GM12891 (cell line): Measurements from ENCODE around the gene TDRD7.

Experiments used
- DNase-seq: peaks from one replicate; pipeline ENCODE4 v3.0.0; 2011; ENCODE audit warnings: low spot score; ENCODE audit not compliant: insufficient read length
- FAIRE-seq: peaks from 2 replicates; lab custom pipeline; 2011; peaks lifted over from hg19 to GRCh38; lab: Jason Lieb, UNC
- PAX5 ChIP-seq: IDR thresholded peaks from 2 replicates; pipeline ENCODE4 v1.6.1; 2011; ENCODE audit warnings: low read length, moderate library complexity, mild to moderate bottlenecking; ENCODE audit not compliant: insufficient read depth, severe bottlenecking
- POLR2A ChIP-seq: IDR thresholded peaks from 2 replicates; pipeline ENCODE4 v1.6.1; 2011; ENCODE audit warnings: low read depth, low read length, control low read depth
- POLR2AphosphoS5 ChIP-seq: IDR thresholded peaks from 2 replicates; pipeline ENCODE4 v1.6.1; 2011; ENCODE audit warnings: low read depth, low read length, control low read depth
- POU2F2 ChIP-seq: IDR thresholded peaks from 2 replicates; pipeline ENCODE4 v1.6.1; 2011; ENCODE audit warnings: low read depth, mild to moderate bottlenecking, control low read depth, low read length, moderate library complexity
- SPI1 ChIP-seq: IDR thresholded peaks from 2 replicates; pipeline ENCODE4 v1.6.1; 2011; ENCODE audit warnings: low read depth, low read length, control low read depth
- TAF1 ChIP-seq: IDR thresholded peaks from 2 replicates; pipeline ENCODE4 v1.6.1; 2011; ENCODE audit warnings: low read depth, low read length, control low read depth

TDRD7 gene

DNA sequence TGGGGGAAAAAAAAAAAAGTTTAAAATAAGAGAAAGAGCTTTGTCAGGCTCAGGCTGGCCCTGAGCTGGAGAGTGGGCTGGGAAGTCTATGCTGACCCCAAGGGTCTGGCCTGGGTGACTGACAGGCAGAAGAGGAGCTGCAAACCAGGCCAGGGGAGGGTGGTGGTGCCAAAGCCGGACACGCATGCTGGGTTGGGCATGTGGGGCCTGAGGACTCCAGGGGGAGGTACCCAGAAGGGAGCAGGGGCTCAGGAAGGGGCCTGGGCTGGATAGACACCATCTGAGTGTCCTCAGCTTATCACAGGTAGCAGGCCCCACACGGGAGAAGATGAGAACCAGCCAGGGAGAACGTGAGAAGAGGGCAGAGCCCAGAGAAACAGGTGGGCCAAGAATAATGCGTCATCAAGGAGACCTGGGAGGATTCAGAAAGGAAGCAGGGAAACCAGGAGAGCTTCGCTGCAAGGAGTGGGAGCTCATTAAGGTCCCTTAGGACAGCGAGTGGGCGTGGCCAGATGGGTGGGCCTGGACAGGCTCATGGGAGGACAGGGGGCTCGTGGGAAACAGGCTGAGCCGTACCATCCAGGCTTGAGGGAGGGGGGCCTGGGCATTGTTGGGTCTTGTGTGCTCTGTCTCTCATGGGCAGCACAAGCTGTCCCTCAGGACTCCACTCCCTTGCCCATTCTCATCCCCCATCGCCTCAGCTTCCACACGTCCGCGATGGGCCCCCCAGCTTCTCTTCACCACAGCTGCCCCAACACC, 105.6 kb downstream of the TDRD7 start:
- DNase-seq (no peak), FAIRE-seq (no peak)
- TF ChIP-seq POU2F2 (no peak), TAF1 (no peak), POLR2A (no peak), PAX5 (no peak), POLR2AphosphoS5 (no peak), SPI1 (no peak)

DNA sequence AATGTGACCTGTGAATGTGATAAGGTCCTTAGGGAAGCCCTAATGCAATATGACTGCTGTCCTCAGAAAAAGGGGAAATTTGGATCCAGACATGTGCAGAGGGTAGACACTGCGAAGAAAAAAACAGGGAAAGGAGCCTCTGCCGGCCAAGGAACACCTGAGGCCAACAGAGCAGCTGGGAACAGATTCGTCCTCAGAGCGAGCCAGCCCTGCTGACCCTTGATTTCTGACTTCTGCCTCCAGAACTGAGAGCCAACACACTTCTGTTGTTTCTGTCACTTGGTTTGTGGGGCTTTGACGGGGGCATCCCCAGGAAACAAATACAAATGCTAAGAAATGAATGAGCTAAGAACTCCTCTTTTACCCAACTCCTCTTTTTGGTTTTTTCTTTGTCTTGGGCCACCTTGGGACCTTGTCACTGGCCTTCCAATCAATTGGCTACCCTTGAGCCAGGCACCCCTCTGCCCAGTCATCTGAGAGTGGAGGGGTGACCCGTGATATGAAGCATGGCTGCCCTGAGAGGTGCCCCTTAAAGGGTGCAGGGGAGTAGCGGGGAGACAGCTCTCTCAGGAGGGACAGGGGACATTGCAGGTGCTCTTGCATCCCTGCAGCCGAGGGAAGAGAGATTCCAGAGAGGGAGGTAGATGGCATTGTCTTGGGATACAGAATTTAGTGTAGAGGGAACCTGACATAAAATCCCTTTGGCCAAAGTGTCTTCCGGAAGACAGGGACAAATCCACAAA, 106.4 kb downstream of the TDRD7 start:
- no peak for DNase-seq
- TF ChIP-seq POLR2AphosphoS5: no peak
- no peak for TF ChIP-seq POU2F2
- no peak for TF ChIP-seq PAX5
- TF ChIP-seq TAF1: no peak
- no peak for TF ChIP-seq SPI1
- no peak for TF ChIP-seq POLR2A
- no peak for FAIRE-seq

DNA sequence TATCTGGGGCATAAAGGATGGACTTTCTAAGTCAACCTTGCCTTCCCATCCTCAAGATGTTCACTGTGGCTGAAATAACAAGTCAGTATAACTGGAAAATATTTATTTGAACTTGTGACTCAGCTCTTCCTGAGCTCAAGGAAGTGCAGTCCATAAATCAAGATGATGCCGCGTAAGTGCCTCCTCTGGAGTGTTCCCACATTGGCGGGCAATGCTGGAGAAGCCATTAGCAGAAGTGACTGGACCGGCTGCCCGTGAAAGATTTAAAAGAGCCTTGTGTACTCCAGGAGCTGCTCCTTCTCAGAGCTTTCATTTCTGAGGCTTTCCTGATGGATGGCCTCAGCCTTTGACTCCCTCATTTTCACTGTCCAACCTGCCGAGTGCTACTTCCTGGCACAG, 107.0 kb downstream of the TDRD7 start:
- no peak for DNase-seq

GRCh38 chr9:97519441-97519970, 107.6 kb downstream of the TDRD7 start:
- TF ChIP-seq PAX5: no peak
- TF ChIP-seq TAF1: no peak
- TF ChIP-seq POLR2A: no peak
- TF ChIP-seq SPI1: no peak
- no peak for TF ChIP-seq POLR2AphosphoS5
- TF ChIP-seq POU2F2: no peak
- DNase-seq (no peak), FAIRE-seq (no peak)

More for the DNA sequence above, 107.0 kb downstream of the TDRD7 start:
- FAIRE-seq: no peak
- TF ChIP-seq POLR2AphosphoS5 (no peak), TAF1 (no peak), PAX5 (no peak), SPI1 (no peak), POU2F2 (no peak), POLR2A (no peak)

DNA sequence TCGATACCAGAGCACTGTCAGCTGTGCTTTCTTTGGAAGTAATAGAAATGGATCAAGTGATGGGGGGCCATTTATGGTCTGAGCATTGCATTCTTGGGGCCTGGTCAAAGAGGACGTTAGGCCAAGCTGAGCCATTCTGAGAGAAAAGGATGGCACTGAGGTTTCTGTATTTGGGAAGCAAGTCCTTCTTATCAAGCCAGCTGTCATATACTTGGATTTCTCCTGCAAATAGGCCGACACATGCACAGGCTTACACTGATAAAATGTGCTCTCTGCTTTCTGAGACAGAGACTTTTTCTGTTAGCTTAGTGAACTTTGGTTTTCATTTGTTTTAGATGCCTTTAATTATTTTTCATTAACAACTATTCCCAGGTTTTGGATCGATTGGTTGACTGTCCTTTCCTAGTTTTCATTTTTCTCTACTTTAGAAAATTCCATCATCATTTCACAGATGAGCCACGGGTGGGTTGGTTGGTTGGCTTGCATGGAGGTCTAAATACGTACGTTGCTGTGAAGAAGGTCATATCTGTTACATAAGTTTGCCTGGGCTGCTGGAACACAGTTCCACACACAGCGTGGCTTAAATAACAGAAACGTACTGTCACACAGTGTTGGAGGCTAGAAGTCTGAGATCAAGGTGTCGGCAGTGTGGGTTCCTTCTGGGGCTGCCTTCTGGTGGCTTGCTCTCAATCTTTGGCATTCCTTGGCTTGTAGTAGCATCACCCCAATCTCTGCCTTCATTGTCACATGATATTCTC, 109.9 kb downstream of the TDRD7 start:
- FAIRE-seq (no peak), DNase-seq (no peak)
- TF ChIP-seq POLR2A (no peak), SPI1 (no peak), POLR2AphosphoS5 (no peak)

GRCh38 chr9:97524424-97524823, 112.5 kb downstream of the TDRD7 start:
- TF ChIP-seq TAF1: no peak
- no peak for TF ChIP-seq POU2F2
- no peak for TF ChIP-seq POLR2AphosphoS5
- TF ChIP-seq SPI1: no peak
- no peak for TF ChIP-seq PAX5
- TF ChIP-seq POLR2A: no peak
- no peak for FAIRE-seq
- DNase-seq: no peak

DNA sequence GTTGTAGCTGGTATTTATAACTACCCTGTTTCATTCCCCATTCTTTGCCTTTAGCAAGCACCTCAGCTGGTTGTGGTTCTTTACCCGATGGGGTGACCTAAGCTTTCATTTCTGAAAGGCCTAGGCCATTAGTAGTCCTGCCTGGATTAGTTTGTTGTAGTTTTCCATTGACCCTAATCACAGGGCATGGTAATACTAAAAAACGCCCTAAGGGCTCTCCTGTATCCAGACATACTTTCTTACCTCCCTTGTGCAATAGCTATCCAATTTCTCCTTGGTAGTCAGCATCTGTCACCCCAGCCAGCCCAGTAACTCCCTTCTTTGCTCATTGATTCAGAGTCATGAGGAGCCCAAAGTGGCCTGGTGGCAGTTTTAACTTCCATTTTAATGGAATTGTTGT, 113.6 kb downstream of the TDRD7 start:
- DNase-seq: no peak

GRCh38 chr9:97526895-97527575, 115.1 kb downstream of the TDRD7 start:
- FAIRE-seq (no peak), DNase-seq (no peak)
- no peak for TF ChIP-seq SPI1
- TF ChIP-seq TAF1: no peak
- no peak for TF ChIP-seq PAX5
- TF ChIP-seq POU2F2: no peak
- TF ChIP-seq POLR2AphosphoS5: no peak
- TF ChIP-seq POLR2A: no peak

More for the DNA sequence above, 113.6 kb downstream of the TDRD7 start:
- no peak for TF ChIP-seq SPI1
- no peak for TF ChIP-seq POLR2AphosphoS5
- no peak for TF ChIP-seq TAF1
- no peak for TF ChIP-seq POU2F2
- no peak for TF ChIP-seq POLR2A
- no peak for TF ChIP-seq PAX5
- no peak for FAIRE-seq
